Caco-2 (cell line): ENCODE data around the gene SLC36A1. TPM values are rescaled to one million over a fixed set of nuclear protein-coding genes. Genes with fewer than 3 reads are reported as not detected.

Experiments used
- BruUV-seq: library from RNA; stranded (reverse); fragments of 400-500 nt; replicated peaks from 2 replicates; lab custom pipeline; 2021; lab: Mats Ljungman, UMichigan
- CTCF ChIA-PET: fragments of 300-600 bp; sonication (Branson Sonifier 250); formaldehyde crosslinking; loops from one replicate; lab custom pipeline; 2022; ENCODE audit warnings: antibody characterized with exemption; lab: Charles Lee
- POLR2A ChIA-PET: fragments of 300-600 bp; sonication (Branson Sonifier 250); formaldehyde crosslinking; loops from one replicate; lab custom pipeline; 2022; ENCODE audit warnings: antibody characterized with exemption; lab: Charles Lee
- DNase-seq, 2 experiments: peaks; one replicate each; pipeline versions ENCODE4 v3.0.0 to v3.0.0-alpha.2; 2020 to 2022
- H3K27me3 ChIP-seq: replicated peaks from 2 replicates; pipeline ENCODE4 v1.6.0; 2011; ENCODE audit warnings: low read length; ENCODE audit not compliant: control insufficient read depth, insufficient read depth
- H3K36me3 ChIP-seq: 2 replicates; pipeline ENCODE4 v1.5.1; 2011; ENCODE audit warnings: low read length; ENCODE audit not compliant: control insufficient read depth, insufficient read depth
- H3K4me1 ChIP-seq: fragments of 250-450 bp; sonication (Bioruptor Pico); 2 replicates; pipeline ENCODE4 v1.5.1; 2020; ENCODE audit warnings: mild to moderate bottlenecking
- H3K4me3 ChIP-seq: 2 replicates; pipeline ENCODE4 v1.5.1; 2011; ENCODE audit warnings: low read depth, mild to moderate bottlenecking, control low read depth, low read length
- H3K9me3 ChIP-seq: fragments of 250-450 bp; sonication (Bioruptor Pico); 2 replicates; pipeline ENCODE4 v1.5.1; 2020; ENCODE audit warnings: mild to moderate bottlenecking, moderate library complexity
- H3K27ac Mint-ChIP-seq: one replicate; pipeline ENCODE4 v1.8.0; 2022; ENCODE audit warnings: mixed read lengths; ENCODE audit not compliant: unreplicated experiment
- H3K27me3 Mint-ChIP-seq: one replicate; pipeline ENCODE4 v1.8.0; 2022; ENCODE audit warnings: mixed read lengths; ENCODE audit not compliant: insufficient read depth, unreplicated experiment
- H3K36me3 Mint-ChIP-seq: one replicate; pipeline ENCODE4 v1.8.0; 2022; ENCODE audit warnings: mild to moderate bottlenecking, mixed read lengths; ENCODE audit not compliant: insufficient read depth, unreplicated experiment
- H3K4me1 Mint-ChIP-seq: one replicate; pipeline ENCODE4 v1.8.0; 2022; ENCODE audit warnings: low read depth, mixed read lengths; ENCODE audit not compliant: unreplicated experiment
- H3K4me3 Mint-ChIP-seq: one replicate; pipeline ENCODE4 v1.8.0; 2022; ENCODE audit warnings: mild to moderate bottlenecking, moderate library complexity, mixed read lengths; ENCODE audit not compliant: unreplicated experiment
- H3K9me3 Mint-ChIP-seq: one replicate; pipeline ENCODE4 v1.8.0; 2022; ENCODE audit warnings: mixed read lengths; ENCODE audit not compliant: unreplicated experiment
- CTCF ChIP-seq, 2 experiments: fragments of 200-600 bp in 1 of 2; IDR thresholded peaks; 1 replicate in 1 of 2; 2 replicates in 1 of 2; pipeline versions ENCODE4 v1.5.1 to v1.8.0; 2011 to 2022; ENCODE audit warnings: antibody characterized with exemption in 1 of 2, control low read depth in 1 of 2, inconsistent platforms in 1 of 2, low read depth in 1 of 2, low read length in 1 of 2, mild to moderate bottlenecking in 1 of 2, moderate library complexity in 1 of 2; ENCODE audit not compliant: insufficient read depth in 1 of 2, severe bottlenecking in 1 of 2, unreplicated experiment in 1 of 2
- intact Hi-C: fragments of 100-400 bp; cut with micrococcal nuclease; formaldehyde crosslinking; loops from one replicate; pipeline ENCODE4 v1.10.0; 2022; ENCODE audit not compliant: unreplicated experiment
- total RNA-seq: library from RNA; stranded (reverse); gene quantifications from 2 replicates; pipeline ENCODE4 v1.2.3, GENCODE V29; 2022

The SLC36A1 gene
- total RNA-seq, 1 experiment from 2014 or later = 18.2 TPM

GRCh38 chr5:151532416-151532815, 85.0 kb downstream of the SLC36A1 start:
- Histone ChIP-seq H3K4me1 (no peaks in the 10 kb centered on the region), H3K27me3 (no peaks in the 10 kb centered on the region), H3K9me3 (no peaks in the 10 kb centered on the region), H3K4me3 (no peak overlapping the region), H3K36me3 (no peaks in the 10 kb centered on the region)
- BruUV-seq = no TSS peak
- intact Hi-C loops = no loop called here
- TF ChIP-seq CTCF (IDR thresholded peaks at IDR 0.05; ENCODE audit: insufficient read depth in 1 of 2, low read depth in 1 of 2, low read length in 1 of 2, severe bottlenecking in 1 of 2, unreplicated experiment in 1 of 2) = no peak
- Mint-ChIP-seq H3K27ac (no peak overlapping the region), H3K4me3 (no peak overlapping the region), H3K27me3 (peaks cover 10% of the 10 kb centered on the region), H3K9me3 (no peaks in the 10 kb centered on the region), H3K4me1 (no peaks in the 10 kb centered on the region), H3K36me3 (no peaks in the 10 kb centered on the region)
- ChIA-PET POLR2A (no interaction called here), CTCF (interaction anchor here (2.0 kb wide), 1 partner anchor 119 kb away, joined by 4 read pairs; no protein-coding TSS in a partner anchor)
- DNase-seq = no peak

GRCh38 chr5:151534350-151534749, 86.9 kb downstream of the SLC36A1 start:
- Mint-ChIP-seq H3K9me3 (no peaks in the 10 kb centered on the region), H3K4me1 (no peaks in the 10 kb centered on the region), H3K36me3 (no peaks in the 10 kb centered on the region), H3K27me3 (peaks cover 14% of the 10 kb centered on the region), H3K27ac (no peak overlapping the region), H3K4me3 (no peak overlapping the region)
- no peak for TF ChIP-seq CTCF (IDR thresholded peaks at IDR 0.05; ENCODE audit: insufficient read depth in 1 of 2, low read depth in 1 of 2, low read length in 1 of 2, severe bottlenecking in 1 of 2, unreplicated experiment in 1 of 2)
- CTCF ChIA-PET = no interaction called here
- H3K4me1 ChIP-seq = no peaks in the 10 kb centered on the region
- H3K27me3 ChIP-seq = no peaks in the 10 kb centered on the region
- POLR2A ChIA-PET = no interaction called here
- no peaks in the 10 kb centered on the region for H3K36me3 ChIP-seq
- DNase-seq = no peak
- no peaks in the 10 kb centered on the region for H3K9me3 ChIP-seq
- H3K4me3 ChIP-seq = no peak overlapping the region
- intact Hi-C loops = no loop called here
- BruUV-seq = no TSS peak

DNA sequence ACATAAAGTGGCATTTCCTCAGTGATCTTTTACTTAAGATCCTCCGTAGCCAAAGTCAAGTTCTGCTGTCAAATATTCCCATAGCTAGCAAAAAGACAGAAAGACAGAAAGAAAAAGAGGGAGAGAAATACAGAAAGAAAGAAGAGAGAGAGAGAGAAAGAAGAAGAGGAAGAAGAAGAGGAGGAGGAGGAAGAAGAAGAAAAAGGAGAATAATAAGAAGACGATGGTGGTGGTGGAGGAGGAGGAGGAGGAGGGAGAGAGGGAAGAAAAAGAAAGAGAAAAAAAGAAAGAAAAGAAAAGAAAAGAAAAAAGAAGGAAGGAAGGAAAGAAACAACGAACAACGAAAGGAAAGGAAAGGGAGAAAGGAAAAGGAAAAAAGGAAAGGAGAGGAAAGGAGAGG, 89.6 kb downstream of the SLC36A1 start:
- Histone ChIP-seq H3K27me3 (no peaks in the 10 kb centered on the region), H3K4me3 (no peak overlapping the region), H3K9me3 (no peaks in the 10 kb centered on the region), H3K4me1 (no peaks in the 10 kb centered on the region), H3K36me3 (no peaks in the 10 kb centered on the region)
- DNase-seq = no peak
- no peak overlapping the region for H3K4me3 Mint-ChIP-seq
- H3K36me3 Mint-ChIP-seq = no peaks in the 10 kb centered on the region
- H3K27me3 Mint-ChIP-seq = peaks cover 14% of the 10 kb centered on the region
- intact Hi-C loops = no loop called here
- POLR2A ChIA-PET = no interaction called here
- H3K27ac Mint-ChIP-seq = no peak overlapping the region
- H3K9me3 Mint-ChIP-seq = no peaks in the 10 kb centered on the region
- no TSS peak for BruUV-seq
- CTCF ChIA-PET = no interaction called here
- H3K4me1 Mint-ChIP-seq = no peaks in the 10 kb centered on the region
- no peak for TF ChIP-seq CTCF (IDR thresholded peaks at IDR 0.05; ENCODE audit: insufficient read depth in 1 of 2, low read depth in 1 of 2, low read length in 1 of 2, severe bottlenecking in 1 of 2, unreplicated experiment in 1 of 2)
